CD4-positive, alpha-beta T cell treated with Interleukin-4 for 4 hours (primary cell): ENCODE data around the gene ACAT2.
"Not testable (repeated sequence)": the region's sequence is repeated elsewhere in the genome, so short reads cannot be mapped to it uniquely, and the experiment has no call there.

Experiments used
- DNase-seq: peaks from one replicate; pipeline ENCODE4 v3.0.0-alpha.2; 2020

The ACAT2 gene

DNA sequence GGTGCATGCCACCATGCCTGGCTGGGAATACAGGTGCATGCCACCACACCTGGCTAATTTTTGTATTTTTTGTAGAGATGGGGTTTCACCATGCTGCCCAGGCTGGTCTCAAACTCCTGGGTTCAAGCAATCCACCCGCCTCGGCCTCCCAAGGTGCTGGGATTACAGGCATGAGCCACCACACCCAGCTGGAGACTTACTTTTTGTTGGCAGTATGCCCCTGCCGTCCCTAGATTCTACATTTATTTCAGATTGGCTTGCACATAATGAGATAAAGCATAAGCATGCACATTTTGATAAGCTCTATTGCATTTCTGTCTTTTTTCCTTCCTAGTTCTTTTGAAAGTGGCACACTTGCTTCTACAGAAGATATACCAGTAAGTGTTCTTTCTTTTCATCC lies 54.9 kb downstream of the ACAT2 start:
- DNase-seq, result not testable (repeated sequence)

DNA sequence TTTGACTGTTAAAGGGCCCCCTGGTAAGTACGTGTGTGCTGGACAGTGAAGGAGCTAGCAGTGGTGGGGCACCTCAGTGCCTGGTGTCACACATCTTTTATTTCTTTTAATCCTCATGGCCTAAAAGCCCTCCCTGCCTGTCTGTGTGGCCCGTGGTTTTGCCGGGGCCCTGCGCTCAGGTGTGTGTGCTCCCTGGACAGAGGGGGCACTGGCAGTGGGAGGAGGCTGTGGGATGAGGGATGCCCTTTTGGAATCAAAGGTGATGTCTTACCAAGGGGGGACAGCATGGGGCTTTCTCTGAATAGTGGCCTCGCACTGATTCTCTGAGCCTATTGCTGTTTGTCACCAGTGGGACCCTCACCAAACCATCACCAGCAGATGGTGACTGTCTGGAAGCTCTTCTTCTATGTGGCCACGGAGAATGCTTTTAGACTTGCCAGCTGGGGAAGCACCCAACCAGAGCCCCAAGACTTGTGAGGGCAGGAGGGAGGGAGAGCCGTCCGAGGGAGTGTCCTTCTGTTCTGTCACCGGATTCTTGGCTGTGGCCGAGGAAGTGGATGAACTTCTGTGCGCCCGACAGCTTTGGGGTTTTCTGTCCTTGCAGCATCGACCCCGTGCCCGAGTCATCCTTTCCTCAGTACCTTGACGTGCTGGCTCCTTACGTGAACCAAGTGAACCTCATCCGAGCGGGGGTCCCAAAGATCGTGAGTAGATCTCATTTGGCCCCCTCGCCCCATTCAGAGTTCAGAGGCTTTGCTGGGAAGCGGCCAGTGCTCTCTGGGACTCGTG lies 56.3 kb downstream of the ACAT2 start:
- DNase-seq, result no peak

DNA sequence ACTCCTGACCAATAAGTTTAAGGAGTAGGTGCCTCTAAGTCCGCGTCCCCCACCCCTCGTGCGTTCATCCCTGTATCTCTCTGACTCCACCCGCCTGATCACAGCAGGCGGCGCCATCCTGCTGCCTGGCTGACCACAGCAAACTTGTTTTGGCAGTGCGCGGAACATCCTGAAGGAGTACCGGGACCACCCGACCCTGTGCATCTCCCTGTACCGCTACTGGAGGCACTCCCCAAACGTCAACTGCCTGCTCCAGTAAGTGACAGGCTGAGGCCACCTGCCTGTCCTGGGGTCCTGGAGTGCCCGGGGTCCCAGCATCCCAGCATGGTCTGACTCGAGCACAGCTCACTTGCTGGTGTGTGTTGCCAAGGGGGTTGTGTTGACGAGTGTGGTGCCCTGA lies 57.3 kb downstream of the ACAT2 start:
- no peak for DNase-seq

DNA sequence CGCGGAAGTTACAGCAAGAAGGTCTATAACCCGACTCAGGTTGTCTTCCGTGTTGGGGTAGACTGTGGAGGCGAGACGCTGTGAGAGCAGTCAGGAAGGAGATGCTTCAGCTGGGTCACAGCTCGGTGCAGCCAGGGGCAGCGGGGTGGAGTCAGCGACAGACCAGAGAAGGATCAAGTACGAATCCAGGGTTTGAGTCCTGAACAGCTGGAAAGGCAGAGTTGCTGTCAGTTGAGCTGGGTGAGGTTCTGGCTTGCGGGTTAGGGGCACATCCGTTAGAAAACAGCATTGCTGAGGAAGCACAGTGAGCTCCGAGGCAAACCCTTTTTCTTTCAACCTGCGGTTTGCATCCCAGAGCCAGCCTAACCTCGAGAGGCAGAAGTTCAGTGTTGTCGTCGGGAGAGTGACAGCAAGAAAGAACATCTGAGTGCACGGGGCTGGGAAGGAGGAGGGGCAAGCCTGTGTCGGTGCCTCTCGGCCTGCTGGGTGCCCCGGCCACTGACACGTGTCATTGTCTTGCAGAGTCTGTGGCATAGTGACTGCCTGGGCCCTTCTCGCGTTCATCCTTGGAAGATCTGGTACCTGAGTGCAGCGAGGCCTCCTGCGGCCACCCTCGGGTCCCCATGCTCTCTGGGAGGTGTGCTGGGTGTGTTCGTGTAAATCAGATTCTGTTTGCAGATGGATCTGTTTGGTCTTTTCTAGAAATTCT lies 58.2 kb downstream of the ACAT2 start:
- peak; percentile 26 for DNase-seq

DNA sequence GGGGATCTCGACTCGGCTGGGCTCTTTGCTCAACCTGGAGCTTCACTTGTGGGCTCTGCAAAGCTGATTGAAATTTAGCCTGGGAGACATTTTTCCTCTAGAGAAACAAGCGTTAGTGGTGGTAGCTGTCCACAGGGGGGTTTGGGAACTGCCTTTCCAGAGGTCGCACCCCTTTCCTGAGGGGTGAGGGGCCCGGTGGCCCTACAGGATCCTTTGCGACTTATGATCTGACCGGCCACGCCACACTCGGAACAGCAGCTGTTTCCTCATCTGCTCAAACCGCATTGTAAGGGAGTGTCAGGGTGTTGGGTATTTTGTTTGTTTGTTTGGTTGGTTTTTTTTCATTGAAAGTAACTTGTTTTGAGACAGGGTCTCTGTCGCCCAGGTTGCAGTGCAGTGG lies 59.3 kb downstream of the ACAT2 start:
- DNase-seq, result no peak

DNA sequence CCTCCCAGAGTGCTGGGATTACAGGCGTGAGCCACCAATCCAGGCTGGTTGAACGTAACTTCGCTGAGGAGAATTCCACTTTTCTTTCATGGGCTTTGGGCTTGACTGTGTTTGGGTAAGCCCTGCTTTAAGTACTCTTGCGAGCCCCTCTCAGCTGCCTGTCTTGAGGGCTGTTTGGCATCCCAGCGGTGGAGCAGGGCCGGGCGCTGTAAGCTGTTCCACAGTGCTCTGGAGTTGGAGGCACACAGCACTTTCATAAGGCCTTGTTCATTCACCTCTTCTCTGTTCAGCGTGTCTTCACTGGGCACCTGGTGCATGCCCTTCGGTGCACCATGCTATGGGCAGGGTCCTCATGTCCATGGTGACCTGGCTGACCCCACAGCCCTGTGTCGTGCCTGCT lies 59.9 kb downstream of the ACAT2 start:
- DNase-seq, result no peak

DNA sequence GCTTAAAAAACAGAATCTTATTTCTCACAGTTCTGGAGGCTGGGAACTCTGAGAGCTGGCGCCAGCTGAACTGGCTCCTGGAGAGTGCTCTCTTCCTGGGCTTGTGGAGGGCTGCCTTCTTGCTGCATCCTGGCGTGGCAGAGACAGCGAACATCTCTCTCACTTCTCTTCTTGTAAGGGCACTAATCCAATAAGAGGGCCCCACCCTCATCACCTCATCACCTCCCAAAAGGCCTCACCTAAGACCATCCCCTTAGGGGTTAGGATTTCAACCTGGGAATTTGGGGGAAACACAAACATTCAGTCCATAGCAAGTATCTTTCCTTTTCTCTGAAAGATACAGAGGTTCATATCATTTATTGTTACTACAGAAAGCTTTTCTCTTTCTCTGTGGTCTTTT lies 62.1 kb downstream of the ACAT2 start:
- no peak for DNase-seq

DNA sequence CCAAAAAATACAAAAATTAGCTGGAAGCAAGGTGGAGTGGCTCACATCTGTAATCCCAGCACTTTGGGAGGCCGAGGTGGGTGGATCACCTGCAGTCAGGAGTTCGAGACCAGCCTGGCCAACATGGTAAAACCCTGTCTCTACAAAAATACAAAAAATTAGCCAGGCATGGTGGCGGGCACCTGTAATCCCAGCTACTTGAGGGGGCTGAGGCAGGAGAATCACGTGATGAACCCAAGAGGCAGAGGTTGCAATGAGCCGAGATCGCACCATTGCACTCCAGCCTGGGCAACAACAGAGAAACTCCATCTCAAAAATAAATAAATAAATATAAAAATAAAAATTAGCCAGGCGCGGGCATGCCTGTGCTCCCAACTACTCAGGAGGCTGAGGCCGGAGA lies 62.8 kb downstream of the ACAT2 start:
- DNase-seq, result not testable (repeated sequence)

DNA sequence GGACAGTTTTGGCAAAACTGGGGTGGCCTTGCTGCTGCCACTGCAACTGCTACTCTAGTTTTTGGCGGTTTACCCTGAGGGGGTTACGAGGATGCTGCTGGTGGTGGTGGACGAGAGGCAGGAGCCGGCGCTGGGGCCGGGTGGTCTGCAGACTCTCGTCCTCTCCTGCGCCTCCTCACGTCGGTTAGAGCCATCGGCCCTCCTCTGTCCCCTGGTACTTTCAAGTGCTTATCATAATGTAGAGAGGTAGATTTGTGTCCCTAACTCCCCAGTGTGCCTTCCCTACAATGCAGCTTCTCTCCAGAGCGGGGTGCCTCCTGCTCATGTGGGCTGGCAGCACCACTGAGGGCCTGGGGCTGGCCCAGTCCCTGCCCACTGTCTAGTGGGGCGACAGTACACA lies 64.2 kb downstream of the ACAT2 start:
- DNase-seq, result no peak

DNA sequence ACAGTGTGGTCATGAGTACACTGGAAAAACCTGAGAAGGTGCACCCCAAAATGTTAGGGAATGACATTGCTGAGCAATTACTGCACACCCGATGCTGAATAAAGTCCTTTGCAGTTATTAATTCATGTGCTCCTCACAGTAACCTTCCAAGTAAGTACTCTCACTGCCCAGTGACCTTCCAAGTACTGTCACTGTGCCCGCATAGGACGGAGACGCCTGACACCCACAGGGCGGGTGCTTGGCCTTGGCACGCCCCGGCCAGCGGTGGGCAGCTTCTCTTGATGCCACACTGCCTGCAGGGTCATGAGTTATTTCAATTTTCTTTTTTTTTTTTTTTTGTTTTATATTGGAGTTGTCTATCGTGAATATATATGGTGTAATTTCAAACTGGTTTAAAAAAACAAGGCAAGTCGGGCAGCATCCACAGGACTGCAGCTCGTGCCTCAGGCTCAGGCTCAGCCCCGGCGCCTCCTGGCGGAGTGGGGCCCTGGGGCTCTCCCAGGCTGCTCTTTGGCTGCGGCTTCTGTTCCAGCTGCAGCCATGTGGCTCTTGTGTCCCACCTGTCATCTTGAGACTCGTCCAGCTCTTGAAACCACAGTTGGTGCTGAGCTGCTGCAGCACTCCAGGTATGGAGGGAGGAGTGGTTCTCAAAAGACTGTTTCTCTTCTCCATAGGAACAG lies 65.3 kb downstream of the ACAT2 start:
- no peak for DNase-seq

DNA sequence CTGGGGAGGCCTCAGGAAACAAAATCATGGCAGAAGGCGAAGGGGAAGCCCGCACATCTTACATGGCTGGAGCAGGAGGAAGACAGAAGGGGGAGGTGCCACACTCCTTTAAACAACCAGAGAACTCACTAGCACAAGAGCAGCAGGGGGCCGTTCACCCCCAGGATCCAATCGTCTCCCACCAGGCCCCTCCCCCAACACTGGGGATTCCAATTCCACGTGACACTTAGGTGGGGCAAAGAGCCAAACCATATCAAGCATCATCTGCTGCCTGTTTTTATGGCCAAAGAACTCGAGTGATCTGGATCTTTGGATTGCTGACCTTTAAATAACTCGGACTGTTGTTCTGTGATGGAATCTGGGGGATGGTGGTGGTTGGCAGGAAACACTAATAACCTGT lies 66.2 kb downstream of the ACAT2 start:
- no peak for DNase-seq
